ENCODE measurements around the gene HEATR1. TPM values are rescaled to one million over a fixed set of nuclear protein-coding genes. Genes with fewer than 3 reads are reported as not detected.
"Not testable (repeated sequence)": the region's sequence is repeated elsewhere in the genome, so short reads cannot be mapped to it uniquely, and the experiment has no call there.

HEATR1 gene
- total RNA-seq, 2 experiments from 2014 or later = 32.9 to 33.9 TPM

DNA sequence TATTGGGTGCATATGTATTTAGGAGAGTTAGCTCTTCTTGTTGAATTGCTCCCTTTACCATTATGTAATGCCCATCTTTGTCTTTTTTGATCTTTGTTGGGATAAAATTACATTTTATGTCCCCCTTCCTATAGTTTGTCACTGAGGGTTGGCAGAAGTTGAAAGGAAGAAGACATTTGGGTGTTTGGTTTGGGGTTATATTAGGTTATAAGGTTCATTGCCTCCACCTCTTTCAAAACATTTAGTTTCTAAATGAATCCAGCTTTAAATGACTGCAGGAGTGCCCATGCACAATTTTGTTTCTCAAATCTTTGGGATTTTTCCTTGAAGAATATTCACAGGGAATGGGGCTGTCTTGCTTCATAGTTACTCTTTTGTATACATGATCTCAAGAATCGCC, 95.1 kb downstream of the HEATR1 start:
- ChIA-PET POLR2A (interaction anchor here (0.7 to 1.7 kb wide), 4 partner anchors 15 to 39 kb away, joined by 3 to 11 read pairs (median 4); partner anchors contain the start of gene LGALS8), CTCF (no interaction called here)
- H3K9me3 Mint-ChIP-seq = no peaks in the 10 kb centered on the region
- H3K4me1 Mint-ChIP-seq = peaks cover 46% of the 10 kb centered on the region
- H3K4me3 Mint-ChIP-seq = no peak overlapping the region
- H3K27me3 Mint-ChIP-seq = peaks cover 6% of the 10 kb centered on the region
- no peak for DNase-seq
- no peaks in the 10 kb centered on the region for H3K36me3 Mint-ChIP-seq (ENCODE audit: low read depth)
- H3K27ac Mint-ChIP-seq = peak overlapping the region; percentile 19

DNA sequence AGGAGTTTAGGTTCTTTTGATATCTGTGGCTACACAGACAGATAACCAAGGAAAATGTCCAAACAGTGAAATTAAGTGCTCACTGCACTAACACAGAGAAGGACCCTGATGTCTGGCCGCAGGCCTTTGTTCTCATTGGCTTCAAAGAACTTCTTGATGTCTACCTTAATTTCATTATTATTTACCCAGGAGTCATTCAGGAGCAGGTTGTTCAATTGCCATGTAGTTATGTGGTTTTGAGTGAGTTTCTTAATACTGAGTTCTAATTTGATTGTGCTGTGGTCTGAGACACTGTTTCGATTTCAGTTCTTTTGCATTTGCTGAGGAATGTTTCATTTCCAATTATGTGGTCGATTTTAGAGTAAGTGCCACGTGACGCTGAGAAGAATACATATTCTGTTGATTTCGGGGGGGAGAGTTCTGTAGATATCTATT, 95.7 kb downstream of the HEATR1 start:
- H3K4me1 Mint-ChIP-seq = peaks cover 46% of the 10 kb centered on the region
- no peak for DNase-seq
- no peaks in the 10 kb centered on the region for H3K9me3 Mint-ChIP-seq
- CTCF ChIA-PET = interaction anchor here (1.1 kb wide), 1 partner anchor 18 kb away, joined by 3 read pairs; no protein-coding TSS in a partner anchor
- POLR2A ChIA-PET = interaction anchor here (1.1 to 1.7 kb wide), 5 partner anchors 8 to 39 kb away, joined by 3 to 11 read pairs (median 4); partner anchors contain the start of gene LGALS8
- H3K36me3 Mint-ChIP-seq (ENCODE audit: low read depth) = no peaks in the 10 kb centered on the region
- peak overlapping the region; percentile 25 for H3K4me3 Mint-ChIP-seq
- peak overlapping the region; percentile 72 for H3K27ac Mint-ChIP-seq
- H3K27me3 Mint-ChIP-seq = peaks cover 6% of the 10 kb centered on the region

DNA sequence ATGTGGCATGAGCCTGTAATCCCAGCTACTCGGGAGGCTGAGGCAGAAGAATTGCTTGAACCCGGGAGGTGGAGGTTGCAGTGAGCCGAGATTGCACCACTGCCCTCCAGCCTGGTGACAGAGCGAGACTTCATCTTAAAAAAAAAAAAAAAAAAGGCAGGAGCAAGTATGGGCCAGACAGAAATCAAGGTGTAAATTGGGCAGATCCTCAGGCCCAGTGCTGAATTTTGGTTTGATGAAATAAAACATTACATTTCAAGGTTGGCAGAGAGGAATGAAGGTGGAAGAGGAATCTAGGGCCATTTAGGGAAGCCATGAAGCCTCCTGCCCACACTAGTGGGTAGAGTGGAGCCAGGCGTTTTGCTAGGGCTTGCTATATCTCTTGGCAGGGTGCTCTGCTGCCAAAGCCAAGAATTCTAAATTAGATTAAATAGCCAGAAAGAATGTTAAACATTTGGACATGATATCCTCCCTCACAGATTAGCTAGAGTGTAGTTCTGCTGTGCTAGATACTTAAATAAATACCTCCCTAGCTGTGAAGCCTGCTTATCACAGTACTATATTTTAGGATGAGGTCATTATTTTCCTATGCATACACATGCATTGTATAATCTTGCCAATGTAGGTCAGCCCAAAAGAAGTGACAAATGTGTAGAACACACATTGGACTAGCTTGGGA, 97.2 kb downstream of the HEATR1 start:
- CTCF ChIA-PET = interaction anchor here (0.6 to 1.2 kb wide), 3 partner anchors 9 to 19 kb away, joined by 3 to 4 read pairs (median 3); no protein-coding TSS in a partner anchor
- peaks cover 55% of the 10 kb centered on the region for H3K4me1 Mint-ChIP-seq

DNA sequence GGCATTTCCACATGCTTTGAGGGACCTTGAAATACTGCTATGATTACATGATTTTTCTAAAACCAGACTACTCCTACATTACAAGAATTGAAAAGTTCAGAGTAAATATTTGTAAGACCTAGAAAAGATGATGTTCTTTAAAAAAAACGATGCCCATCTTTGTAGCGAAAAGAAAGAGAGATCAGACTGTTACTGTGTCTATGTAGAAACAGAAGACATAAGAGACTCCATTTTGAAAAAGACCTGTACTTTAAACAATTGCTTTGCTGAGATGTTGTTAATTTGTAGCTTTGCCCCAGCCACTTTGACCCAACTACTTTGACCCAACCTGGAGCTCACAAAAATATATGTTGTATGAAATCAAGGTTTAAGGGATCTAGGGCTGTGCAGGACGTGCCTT, 100.0 kb downstream of the HEATR1 start:
- ChIA-PET CTCF (interaction anchor here (1.2 to 3.1 kb wide), 2 partner anchors 13 to 53 kb away, joined by 3 to 24 read pairs; no protein-coding TSS in a partner anchor), POLR2A (interaction anchor here (2.0 kb wide), 1 partner anchor 13 kb away, joined by 10 read pairs; no protein-coding TSS in a partner anchor)
- DNase-seq; H3K27me3 Mint-ChIP-seq; H3K27ac Mint-ChIP-seq; H3K4me3 Mint-ChIP-seq; H3K36me3 Mint-ChIP-seq (ENCODE audit: low read depth); H3K9me3 Mint-ChIP-seq: not testable (repeated sequence)
- peaks cover 34% of the 10 kb centered on the region for H3K4me1 Mint-ChIP-seq

More for the DNA sequence above, 97.2 kb downstream of the HEATR1 start:
- Mint-ChIP-seq H3K4me3 (no peak overlapping the region), H3K36me3 (ENCODE audit: low read depth) (no peaks in the 10 kb centered on the region), H3K9me3 (no peaks in the 10 kb centered on the region), H3K27me3 (peaks cover 3% of the 10 kb centered on the region), H3K27ac (no peak overlapping the region)
- POLR2A ChIA-PET = interaction anchor here (0.9 to 1.5 kb wide), 2 partner anchors 9 to 226 kb away, joined by 3 to 5 read pairs; no protein-coding TSS in a partner anchor
- no peak for DNase-seq

DNA sequence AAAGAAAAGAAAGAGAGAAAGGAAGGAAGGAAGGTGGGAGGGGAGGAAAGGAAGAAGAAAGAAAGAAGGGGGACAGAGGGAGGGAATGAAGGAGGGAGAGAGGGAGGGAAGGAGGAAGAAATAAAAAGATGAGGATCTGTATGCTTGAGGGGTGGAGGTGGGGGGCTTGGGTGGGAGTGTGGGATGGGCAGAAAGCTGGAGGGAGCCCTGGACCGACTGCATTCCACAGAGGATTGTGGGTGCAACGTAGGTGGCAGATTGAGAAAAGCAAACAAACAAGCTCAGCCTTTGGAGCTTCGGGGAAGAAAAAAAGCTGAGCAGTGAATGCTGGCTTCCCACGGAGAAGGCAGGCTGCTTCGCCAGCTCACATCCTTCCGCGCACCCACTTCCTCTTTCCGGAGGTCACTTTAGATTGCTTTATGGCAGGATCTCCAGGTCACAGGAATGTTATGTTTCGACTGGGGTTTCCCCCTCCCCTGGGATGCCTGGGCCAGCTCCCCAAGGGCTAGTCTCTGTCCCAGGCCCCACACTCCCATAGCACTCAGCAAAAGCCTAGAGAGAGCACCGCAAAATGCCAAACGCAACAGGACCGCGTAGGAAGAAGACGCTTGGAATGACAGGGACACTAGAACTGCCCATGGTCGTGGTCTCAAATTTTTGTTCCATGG, 101.2 kb downstream of the HEATR1 start:
- Mint-ChIP-seq H3K9me3 (no peaks in the 10 kb centered on the region), H3K4me3 (no peak overlapping the region), H3K36me3 (ENCODE audit: low read depth) (no peaks in the 10 kb centered on the region), H3K27ac (no peak overlapping the region), H3K4me1 (peaks cover 22% of the 10 kb centered on the region), H3K27me3 (peaks cover 2% of the 10 kb centered on the region)
- CTCF ChIA-PET = interaction anchor here (0.5 to 3.1 kb wide), 4 partner anchors 12 to 1373 kb away, joined by 3 to 24 read pairs (median 4); no protein-coding TSS in a partner anchor
- POLR2A ChIA-PET = interaction anchor here (0.6 to 2.0 kb wide), 3 partner anchors 12 to 21 kb away, joined by 3 to 10 read pairs (median 7); partner anchors contain the start of gene LGALS8
- no peak for DNase-seq

DNA sequence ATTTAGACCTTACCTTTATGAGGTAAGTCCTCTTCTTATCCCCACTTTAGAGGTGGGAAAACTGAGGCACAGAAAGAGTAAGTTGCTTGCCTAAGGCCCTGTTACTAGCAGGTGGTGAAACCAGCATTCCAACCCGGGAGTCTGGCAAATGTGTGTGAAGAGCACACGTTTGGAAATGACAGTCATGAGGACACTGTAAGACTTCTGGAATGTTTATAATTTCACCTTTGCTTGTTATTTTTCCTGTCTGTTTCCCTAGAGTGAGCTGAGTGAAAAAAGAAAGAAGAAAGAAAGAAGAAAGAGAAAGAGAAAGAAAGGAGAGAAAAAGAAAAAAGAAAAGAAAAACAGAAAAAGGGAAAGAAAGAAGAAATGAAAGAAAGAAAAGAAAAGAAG, 101.7 kb downstream of the HEATR1 start:
- DNase-seq = no peak
- POLR2A ChIA-PET = interaction anchor here (0.6 to 2.0 kb wide), 3 partner anchors 11 to 21 kb away, joined by 3 to 10 read pairs (median 7); partner anchors contain the start of gene LGALS8
- H3K27ac Mint-ChIP-seq = no peak overlapping the region
- CTCF ChIA-PET = interaction anchor here (1.4 to 3.1 kb wide), 2 partner anchors 11 to 16 kb away, joined by 5 to 24 read pairs; no protein-coding TSS in a partner anchor
- H3K9me3 Mint-ChIP-seq = no peaks in the 10 kb centered on the region
- peaks cover 20% of the 10 kb centered on the region for H3K4me1 Mint-ChIP-seq
- H3K27me3 Mint-ChIP-seq = peaks cover 2% of the 10 kb centered on the region
- no peak overlapping the region for H3K4me3 Mint-ChIP-seq
- H3K36me3 Mint-ChIP-seq (ENCODE audit: low read depth) = no peaks in the 10 kb centered on the region

DNA sequence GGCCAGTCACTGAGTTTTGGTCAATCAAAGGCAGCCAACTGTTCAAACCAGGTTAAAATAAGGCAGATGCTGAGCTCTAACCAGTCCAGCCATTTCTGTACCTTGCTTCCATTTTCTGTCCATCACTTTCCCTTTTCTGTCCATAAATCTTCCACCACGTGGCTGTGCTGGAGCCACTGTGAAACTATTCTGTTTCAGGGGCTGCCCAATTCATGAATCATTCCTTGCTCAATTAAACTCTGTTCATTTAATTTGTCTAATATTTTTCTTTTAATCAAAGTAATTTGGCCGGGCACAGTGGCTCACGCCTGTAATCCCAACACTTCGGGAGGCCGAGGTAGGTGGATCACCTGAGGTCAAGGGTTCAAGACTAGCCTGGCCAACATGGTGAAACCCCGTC, 103.2 kb downstream of the HEATR1 start:
- H3K27me3 Mint-ChIP-seq = peaks cover 2% of the 10 kb centered on the region
- no peak overlapping the region for H3K4me3 Mint-ChIP-seq
- H3K4me1 Mint-ChIP-seq = peaks cover 18% of the 10 kb centered on the region
- H3K9me3 Mint-ChIP-seq = no peaks in the 10 kb centered on the region
- POLR2A ChIA-PET = no interaction called here
- no peaks in the 10 kb centered on the region for H3K36me3 Mint-ChIP-seq (ENCODE audit: low read depth)
- DNase-seq = no peak
- no peak overlapping the region for H3K27ac Mint-ChIP-seq
- CTCF ChIA-PET = interaction anchor here (1.2 to 1.5 kb wide), 2 partner anchors 11 to 49 kb away, joined by 3 read pairs; no protein-coding TSS in a partner anchor

Other genes starting within 250 kb of the HEATR1 start
- 1 to 10 TPM; 5.4 to 6.2 TPM for gene EDARADD, start 210.2 kb downstream of the HEATR1 start, total RNA-seq
- gene LGALS8, start 80.5 kb downstream of the HEATR1 start, total RNA-seq = 100 to 1,000 TPM; 145 to 146 TPM
- gene ACTN2, start 82.0 kb upstream of the HEATR1 start, total RNA-seq = not detected
- gene MTR, start 190.8 kb upstream of the HEATR1 start, total RNA-seq = 10 to 100 TPM; 43.9 to 46.4 TPM

All from activated CD4-positive, alpha-beta memory T cell treated with anti-CD3 and anti-CD28 coated beads, Interleukin-2, amount 10 ng/mL, durations not matched to agents 7 days and 5 days (primary cell).